Sigmoid colon (tissue), 4 donors: ENCODE results near the gene AKAP7.

ENCODE experiments used
- CTCF ChIP-seq, 4 experiments: fragments of 450-650 bp in 3 of 4; fragments of 200-600 bp in 1 of 4; IDR thresholded peaks; one replicate each; pipeline ENCODE4 v1.5.1; 2016 to 2019; ENCODE audit warnings: antibody characterized with exemption in 4 of 4, mild to moderate bottlenecking in 3 of 4, moderate library complexity in 2 of 4
- POLR2A ChIP-seq, 2 donors: fragments of 450-650 bp; IDR thresholded peaks; one replicate each; pipeline ENCODE4 v1.6.1; 2016; ENCODE audit warnings: antibody characterized with exemption in 2 of 2, mild to moderate bottlenecking in 2 of 2, moderate library complexity in 2 of 2
- POLR2AphosphoS5 ChIP-seq, 4 donors: sonication (generic); formaldehyde crosslinking; IDR thresholded peaks; one replicate each; pipeline ENCODE4 v1.6.1; 2017; ENCODE audit warnings: antibody characterized with exemption in 4 of 4

- TF ChIP-seq POLR2A (IDR thresholded peaks at IDR 0.05), result no peak
- TF ChIP-seq CTCF (IDR thresholded peaks at IDR 0.05), result no peak
- TF ChIP-seq POLR2AphosphoS5 (IDR thresholded peaks at IDR 0.05), result no peak
These were observed 8.1 kb downstream of the AKAP7 start for GRCh38 chr6:131143319-131143718.
